ENCODE results near the gene RPS10.

DNA sequence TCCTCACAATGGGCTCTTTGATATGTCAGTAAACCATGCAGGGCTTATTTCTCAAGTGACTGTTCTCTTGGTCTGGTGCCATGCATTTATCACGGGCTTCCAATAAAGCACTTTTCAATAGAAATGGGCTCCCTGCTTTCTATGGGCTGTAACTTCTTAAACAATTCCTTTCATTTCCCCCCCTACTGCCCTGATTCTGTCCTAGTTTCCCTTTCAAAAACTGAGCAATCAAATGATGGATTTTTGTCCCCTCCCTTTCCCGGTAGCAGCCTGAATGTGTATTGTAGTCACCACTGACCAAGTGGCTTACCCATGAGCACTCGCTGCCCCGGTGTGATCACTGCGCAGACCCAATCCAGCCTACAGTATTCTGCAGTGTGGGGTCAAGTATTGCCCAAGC, 13.9 kb downstream of the RPS10 start:
- TF ChIP-seq, protein P1, sequence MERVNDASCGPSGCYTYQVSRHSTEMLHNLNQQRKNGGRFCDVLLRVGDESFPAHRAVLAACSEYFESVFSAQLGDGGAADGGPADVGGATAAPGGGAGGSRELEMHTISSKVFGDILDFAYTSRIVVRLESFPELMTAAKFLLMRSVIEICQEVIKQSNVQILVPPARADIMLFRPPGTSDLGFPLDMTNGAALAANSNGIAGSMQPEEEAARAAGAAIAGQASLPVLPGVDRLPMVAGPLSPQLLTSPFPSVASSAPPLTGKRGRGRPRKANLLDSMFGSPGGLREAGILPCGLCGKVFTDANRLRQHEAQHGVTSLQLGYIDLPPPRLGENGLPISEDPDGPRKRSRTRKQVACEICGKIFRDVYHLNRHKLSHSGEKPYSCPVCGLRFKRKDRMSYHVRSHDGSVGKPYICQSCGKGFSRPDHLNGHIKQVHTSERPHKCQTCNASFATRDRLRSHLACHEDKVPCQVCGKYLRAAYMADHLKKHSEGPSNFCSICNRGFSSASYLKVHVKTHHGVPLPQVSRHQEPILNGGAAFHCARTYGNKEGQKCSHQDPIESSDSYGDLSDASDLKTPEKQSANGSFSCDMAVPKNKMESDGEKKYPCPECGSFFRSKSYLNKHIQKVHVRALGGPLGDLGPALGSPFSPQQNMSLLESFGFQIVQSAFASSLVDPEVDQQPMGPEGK (CRISPR knock-in tag; IDR thresholded peaks at IDR 0.05; ENCODE audit: borderline replicate concordance), result no peak
- TF ChIP-seq PPARA (CRISPR knock-in tag; IDR thresholded peaks at IDR 0.05; ENCODE audit: borderline replicate concordance), result no peak
- TF ChIP-seq, protein P2, sequence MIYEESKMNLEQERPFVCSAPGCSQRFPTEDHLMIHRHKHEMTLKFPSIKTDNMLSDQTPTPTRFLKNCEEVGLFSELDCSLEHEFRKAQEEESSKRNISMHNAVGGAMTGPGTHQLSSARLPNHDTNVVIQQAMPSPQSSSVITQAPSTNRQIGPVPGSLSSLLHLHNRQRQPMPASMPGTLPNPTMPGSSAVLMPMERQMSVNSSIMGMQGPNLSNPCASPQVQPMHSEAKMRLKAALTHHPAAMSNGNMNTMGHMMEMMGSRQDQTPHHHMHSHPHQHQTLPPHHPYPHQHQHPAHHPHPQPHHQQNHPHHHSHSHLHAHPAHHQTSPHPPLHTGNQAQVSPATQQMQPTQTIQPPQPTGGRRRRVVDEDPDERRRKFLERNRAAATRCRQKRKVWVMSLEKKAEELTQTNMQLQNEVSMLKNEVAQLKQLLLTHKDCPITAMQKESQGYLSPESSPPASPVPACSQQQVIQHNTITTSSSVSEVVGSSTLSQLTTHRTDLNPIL (CRISPR knock-in tag; IDR thresholded peaks at IDR 0.05; ENCODE audit: low read depth), result no peak
- TF ChIP-seq ARNTL (CRISPR knock-in tag; IDR thresholded peaks at IDR 0.05; ENCODE audit: borderline replicate concordance, low read depth), result no peak
- TF ChIP-seq ISL1 (CRISPR knock-in tag; IDR thresholded peaks at IDR 0.05), result no peak
- no peak for TF ChIP-seq POU6F1 (CRISPR knock-in tag; IDR thresholded peaks at IDR 0.05; ENCODE audit: borderline replicate concordance, low read depth)
- no peak for TF ChIP-seq CSDC2 (CRISPR knock-in tag; IDR thresholded peaks at IDR 0.05)
- TF ChIP-seq ZNF565 (CRISPR knock-in tag; conservative IDR thresholded peaks at IDR 0.05; ENCODE audit: low read depth), result no peak
- TF ChIP-seq OSR1 (CRISPR knock-in tag; IDR thresholded peaks at IDR 0.05), result no peak
- no peak for TF ChIP-seq BACH2 (CRISPR knock-in tag; IDR thresholded peaks at IDR 0.05; ENCODE audit: borderline replicate concordance)
- TF ChIP-seq ESRRG (CRISPR knock-in tag; IDR thresholded peaks at IDR 0.05), result no peak

Data from SK-N-SH treated with all-trans-retinoic acid at 6 μM for 48 hours (cell line).